Urothelium cell line (cell line): ENCODE measurements around the gene SERPINB7.
"Not testable (repeated sequence)": the region's sequence is repeated elsewhere in the genome, so short reads cannot be mapped to it uniquely, and the experiment has no call there.

Source experiments
- DNase-seq: peaks from one replicate; pipeline ENCODE4 v3.0.0; 2011; ENCODE audit warnings: low spot score, mixed read lengths
- FAIRE-seq: peaks from 2 replicates; lab custom pipeline; 2011; peaks lifted over from hg19 to GRCh38; lab: Jason Lieb, UNC

Gene SERPINB7, protein sequence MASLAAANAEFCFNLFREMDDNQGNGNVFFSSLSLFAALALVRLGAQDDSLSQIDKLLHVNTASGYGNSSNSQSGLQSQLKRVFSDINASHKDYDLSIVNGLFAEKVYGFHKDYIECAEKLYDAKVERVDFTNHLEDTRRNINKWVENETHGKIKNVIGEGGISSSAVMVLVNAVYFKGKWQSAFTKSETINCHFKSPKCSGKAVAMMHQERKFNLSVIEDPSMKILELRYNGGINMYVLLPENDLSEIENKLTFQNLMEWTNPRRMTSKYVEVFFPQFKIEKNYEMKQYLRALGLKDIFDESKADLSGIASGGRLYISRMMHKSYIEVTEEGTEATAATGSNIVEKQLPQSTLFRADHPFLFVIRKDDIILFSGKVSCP

DNA sequence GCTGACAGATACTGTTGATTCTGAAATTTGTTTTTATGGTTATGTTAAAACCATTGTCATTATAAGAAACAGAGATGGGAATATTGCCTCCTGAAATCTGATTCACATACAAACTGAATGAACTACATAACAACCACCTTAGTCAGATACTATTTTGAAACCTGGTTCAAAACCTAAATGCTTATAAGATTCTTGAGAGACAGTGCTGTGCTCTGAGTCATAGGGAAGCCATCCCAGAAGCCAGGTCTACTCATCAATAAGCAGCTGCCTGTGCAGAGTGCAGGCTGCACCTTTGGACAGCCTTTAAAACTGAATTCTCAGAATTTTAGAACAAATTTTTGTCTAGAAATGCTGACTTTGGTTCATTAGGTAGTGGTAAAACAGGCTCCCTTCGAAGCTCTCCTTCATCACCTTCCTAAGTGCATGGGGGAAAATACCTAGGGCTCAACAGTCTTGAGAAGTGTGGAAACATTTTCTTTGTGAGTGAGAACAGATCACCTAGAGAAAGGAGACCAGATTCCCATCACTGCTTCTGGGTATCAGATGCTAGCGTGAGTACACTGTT lies at the start of gene SERPINB7:
TSS of gene SERPINB7 (plus strand) at position 253 of the 565 bp plus-strand sequence. CDS start 6,955 bp downstream, outside the sequence.
- DNase-seq (no peak), FAIRE-seq (no peak)

DNA sequence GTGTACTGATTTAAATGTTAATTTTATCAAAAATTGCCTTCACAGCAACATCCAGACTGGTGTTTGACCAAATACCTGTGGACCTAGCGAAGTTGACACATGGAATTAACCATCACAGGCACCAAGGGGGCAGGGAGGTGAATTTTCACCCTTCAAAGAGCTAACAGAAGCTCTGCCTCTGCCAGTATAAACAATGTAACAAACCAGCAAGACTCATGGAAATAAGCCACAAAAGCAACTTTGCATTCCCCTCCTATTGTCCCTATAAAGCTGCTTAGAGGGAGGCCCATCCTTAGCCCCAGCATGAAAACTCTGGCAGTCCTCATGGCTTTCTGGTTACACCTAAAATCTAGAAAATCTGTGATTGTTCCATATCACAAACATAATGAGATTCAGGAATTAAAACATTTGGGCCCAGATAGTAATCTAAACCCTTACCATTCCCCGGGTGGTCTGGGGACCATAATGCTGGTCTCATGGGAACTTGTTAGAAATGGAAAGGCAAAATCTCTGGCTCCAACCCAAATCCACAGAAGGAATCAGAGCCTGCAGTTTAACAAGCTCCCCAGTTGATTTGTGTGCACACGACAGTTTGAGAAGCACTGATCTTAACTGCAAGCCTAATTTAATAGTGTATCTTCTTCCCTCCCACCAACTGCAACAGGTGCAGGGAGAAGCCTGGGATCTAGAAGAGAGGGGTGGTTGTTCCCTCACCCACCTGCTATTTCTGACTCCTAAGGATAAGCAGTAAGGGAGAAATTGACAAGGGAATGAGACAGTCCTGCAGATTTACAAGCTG lies 49.3 kb upstream of the SERPINB7 start:
- no peak for FAIRE-seq

GRCh38 chr18:63730773-63731172 lies 44.4 kb upstream of the SERPINB7 start:
- DNase-seq (no peak), FAIRE-seq (no peak)

More for the DNA sequence above, 49.3 kb upstream of the SERPINB7 start:
- DNase-seq, result no peak

- no peak for FAIRE-seq
These were observed 44.0 kb upstream of the SERPINB7 start for GRCh38 chr18:63731215-63731614.

DNA sequence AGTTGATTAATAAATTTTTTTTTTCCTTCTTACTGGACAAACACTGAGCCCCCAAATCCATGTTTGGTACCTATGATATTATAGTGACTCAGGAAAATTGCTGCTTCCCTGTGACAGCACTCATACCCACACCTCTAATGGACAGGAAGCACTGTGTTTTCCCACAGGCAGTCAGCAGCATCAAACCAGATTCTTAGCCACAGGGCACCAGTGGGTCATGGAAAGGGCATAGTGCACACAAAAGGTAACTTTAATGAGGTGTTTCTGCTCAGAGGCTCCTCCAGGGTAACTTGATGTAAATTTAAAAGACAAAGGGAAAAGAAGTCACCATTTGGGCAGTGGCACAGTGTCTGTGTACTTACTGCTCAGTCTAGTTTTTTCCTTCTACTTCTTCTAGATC lies 38.3 kb upstream of the SERPINB7 start:
- peak; percentile 15 for DNase-seq
- no peak for FAIRE-seq

More at GRCh38 chr18:63731215-63731614, 44.0 kb upstream of the SERPINB7 start:
- no peak for DNase-seq

DNA sequence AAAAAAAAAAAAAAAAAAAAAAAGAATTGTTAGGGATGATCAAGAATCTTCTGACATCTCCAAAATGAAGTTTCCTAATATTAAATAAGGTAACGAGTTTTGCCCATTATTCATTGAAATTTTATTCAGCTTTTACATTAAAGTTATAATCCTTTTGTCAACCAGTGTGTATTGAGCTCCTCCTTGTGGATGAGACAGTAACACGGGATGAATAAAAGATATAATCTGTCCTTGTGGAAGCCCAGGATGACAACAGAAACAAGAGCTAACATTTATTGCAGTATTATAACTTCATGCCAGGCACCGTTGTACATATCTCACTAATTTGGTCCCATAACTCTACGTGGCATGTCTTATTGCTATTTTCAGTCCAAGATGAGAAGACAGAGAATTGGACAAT lies 33.4 kb upstream of the SERPINB7 start:
- DNase-seq (no peak), FAIRE-seq (no peak)

- FAIRE-seq (no peak), DNase-seq (no peak)
These were observed 28.2 kb upstream of the SERPINB7 start for GRCh38 chr18:63747006-63747405.

- FAIRE-seq (no peak), DNase-seq (no peak)
These were observed 25.7 kb upstream of the SERPINB7 start for GRCh38 chr18:63749489-63749888.

GRCh38 chr18:63752636-63753035 lies 22.6 kb upstream of the SERPINB7 start:
- DNase-seq (no peak), FAIRE-seq (no peak)

DNA sequence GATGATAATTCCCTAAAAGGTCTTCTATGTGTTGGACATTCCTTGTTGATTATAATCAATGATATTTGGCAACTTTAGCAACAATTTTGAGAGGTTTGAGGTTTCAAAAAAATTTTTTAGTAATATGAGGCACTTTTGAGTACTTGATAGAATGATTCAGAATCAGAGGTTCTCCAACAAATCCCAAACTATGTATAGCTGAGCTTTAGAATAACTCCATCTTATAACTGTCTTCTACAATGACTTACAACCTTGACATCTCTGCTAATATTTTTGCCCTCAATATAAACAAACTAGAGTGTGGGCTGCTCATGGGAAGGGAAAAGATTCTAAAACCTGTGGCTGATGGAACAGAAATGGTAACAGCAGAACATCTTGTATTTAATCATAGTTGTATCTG lies 21.5 kb upstream of the SERPINB7 start:
- FAIRE-seq, result no peak
- no peak for DNase-seq

- no peak for DNase-seq
- no peak for FAIRE-seq
These were observed 17.7 kb upstream of the SERPINB7 start for GRCh38 chr18:63757541-63757940.

DNA sequence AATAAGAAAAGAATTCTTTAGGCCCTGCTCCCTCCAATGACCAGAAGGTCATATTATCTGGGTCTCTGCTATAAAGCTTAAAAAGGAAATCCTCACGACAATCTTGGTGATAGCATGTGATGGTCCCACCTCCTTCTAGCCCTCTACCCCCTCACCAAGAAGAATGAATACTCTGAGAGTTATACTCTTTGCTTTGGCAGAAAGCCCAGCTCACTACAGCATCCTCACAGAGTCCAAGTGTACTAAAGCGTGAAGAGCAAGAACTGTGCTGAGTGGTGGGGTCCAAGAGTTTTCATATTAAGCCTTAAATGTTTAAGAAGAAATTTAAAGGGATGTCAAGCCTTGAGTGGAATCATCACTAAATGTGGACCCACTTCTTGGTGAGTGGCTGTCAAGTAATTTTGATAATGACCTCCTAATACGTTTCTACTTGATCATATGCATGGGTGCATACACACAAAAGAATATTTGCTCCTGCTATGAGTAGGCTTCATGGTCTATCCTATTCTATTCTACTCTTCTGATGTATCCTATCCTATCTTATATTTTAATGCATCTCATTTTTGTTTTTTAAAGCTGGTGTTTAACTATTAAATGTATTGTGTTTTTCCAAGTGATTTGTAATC lies 16.5 kb upstream of the SERPINB7 start:
- no peak for DNase-seq

DNA sequence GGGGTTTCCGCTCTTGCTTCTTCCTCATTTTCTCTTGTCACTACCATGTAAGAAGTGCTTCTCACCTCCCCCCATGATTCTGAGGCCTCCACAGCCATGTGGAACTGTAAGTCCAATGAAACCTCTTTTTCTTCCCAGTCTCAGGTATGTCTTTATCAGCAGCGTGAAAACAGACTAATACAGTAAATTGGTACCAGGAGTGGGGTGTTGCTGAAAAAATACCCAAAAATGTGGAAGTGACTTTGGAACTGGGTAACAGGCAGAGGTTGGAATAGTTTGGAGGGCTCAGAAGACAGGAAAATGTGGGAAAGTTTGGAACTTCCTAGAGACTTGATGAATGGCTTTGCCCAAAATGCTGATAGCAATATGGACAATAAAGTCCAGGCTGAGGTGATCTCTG lies 15.4 kb upstream of the SERPINB7 start:
- not testable (repeated sequence) for DNase-seq, FAIRE-seq

More for the DNA sequence above, 16.5 kb upstream of the SERPINB7 start:
- no peak for FAIRE-seq

GRCh38 chr18:63762518-63762917 lies 12.7 kb upstream of the SERPINB7 start:
- DNase-seq, result no peak
- FAIRE-seq, result no peak

DNA sequence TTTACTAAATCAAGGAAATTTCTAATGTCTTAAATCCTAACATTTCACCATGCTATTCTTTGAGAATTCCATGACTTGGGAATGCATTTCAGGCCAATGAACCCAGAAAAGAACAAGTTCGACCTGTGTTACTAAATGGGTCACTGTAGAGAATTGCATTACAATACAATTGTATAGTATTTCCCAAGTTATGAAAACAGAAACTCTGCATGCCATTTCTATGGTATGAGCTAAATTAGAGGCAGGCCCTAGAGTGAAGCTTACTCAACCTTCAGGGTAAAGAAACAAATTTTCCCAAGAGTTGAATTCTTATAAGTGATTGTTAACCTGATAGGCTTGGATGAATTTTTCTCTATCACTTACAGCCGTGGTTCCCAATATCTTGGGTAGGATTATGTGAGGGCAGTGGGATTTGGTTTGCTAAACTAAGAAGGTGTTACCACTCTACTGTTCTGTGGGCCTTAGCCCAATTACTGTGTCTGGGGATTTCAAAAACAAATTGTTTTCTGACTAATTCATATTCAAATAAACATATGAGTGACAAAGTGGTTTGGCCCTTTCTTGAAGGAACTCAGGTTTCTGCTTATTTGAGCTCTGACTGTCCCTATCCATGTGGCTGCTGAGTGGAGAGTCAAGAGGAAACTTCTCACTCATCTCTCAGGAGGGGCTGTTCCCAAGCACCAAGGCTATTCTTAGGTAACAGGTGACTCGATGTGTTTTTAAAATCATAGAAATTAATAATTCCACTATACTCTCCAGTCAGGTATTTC lies 11.2 kb upstream of the SERPINB7 start:
- DNase-seq (no peak), FAIRE-seq (no peak)

GRCh38 chr18:63765837-63766236 lies 9.4 kb upstream of the SERPINB7 start:
- no peak for FAIRE-seq
- no peak for DNase-seq

DNA sequence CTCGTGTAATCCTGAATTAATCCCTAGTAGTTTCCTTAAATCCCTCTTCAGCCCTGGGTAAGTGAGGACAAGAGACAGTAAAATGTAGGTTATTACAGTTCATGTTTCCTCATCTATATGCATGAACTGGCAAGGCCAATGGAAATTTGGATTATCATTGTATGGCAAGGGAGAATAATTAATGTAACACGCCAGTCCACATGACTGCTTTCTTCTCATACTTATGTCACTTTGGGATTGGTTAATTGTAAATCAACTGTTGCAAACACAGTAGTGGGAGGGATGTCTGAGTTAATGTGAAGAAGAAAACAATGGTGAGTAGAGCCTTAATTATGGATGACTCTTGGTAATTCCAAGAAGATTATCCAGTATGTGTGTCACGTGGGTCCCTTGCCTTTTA lies 1.7 kb upstream of the SERPINB7 start:
- FAIRE-seq (no peak), DNase-seq (no peak)

DNA sequence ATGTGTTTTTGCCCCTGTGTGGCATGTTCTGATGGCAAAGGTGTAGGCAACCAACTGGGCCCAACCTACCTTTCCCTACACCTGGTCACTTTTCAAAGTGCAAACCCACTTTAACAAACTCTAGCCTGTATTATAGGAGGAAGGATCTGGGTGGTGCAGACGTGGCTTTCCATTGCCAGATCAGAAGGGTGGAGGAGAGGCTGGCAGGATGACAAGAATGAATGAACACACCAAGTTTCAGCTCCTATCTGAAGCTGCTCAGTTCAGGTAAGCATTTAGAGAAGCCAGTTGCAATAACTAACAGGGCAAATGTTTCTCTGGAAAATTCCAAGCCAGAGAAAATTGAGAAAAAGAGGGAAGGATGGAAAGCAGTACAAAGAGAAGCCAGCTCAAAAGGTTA lies 707 bp upstream of the SERPINB7 start:
- DNase-seq (no peak), FAIRE-seq (no peak)

GRCh38 chr18:63779386-63779785 lies 4.2 kb downstream of the SERPINB7 start:
- no peak for FAIRE-seq
- no peak for DNase-seq

GRCh38 chr18:63783394-63783793 lies 8.2 kb downstream of the SERPINB7 start:
- FAIRE-seq, result no peak
- DNase-seq, result no peak
